ENCODE measurements around the gene NTRK3. TPM values are rescaled to one million over a fixed set of nuclear protein-coding genes. Genes with fewer than 3 reads are reported as not detected.

Gene NTRK3
- total RNA-seq, 6 donors from 2014 or later = 1.4 to 11.5 (median 2.4) TPM

DNA sequence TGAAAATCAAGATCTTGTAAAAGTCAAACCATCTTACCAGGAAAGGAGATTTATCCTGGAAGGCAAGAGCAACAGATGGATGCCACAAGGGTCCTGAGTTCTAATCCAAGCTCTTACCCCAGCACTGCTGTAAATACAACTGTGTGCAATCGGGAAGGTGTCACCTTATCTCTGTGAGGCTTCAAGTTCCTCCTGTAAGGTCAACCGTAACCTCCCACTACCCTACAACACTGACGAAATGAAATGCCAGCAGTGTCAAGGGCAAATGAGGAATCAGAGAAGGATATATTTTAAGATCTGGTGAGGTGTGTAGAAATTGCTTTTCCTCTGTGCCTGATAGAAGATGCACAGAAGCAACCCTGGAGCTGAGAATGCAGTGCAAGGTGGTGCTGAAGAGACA is 207.8 kb downstream of the NTRK3 start:
- no peak for TF ChIP-seq POLR2AphosphoS5 (IDR thresholded peaks at IDR 0.05)
- TF ChIP-seq, protein P1, sequence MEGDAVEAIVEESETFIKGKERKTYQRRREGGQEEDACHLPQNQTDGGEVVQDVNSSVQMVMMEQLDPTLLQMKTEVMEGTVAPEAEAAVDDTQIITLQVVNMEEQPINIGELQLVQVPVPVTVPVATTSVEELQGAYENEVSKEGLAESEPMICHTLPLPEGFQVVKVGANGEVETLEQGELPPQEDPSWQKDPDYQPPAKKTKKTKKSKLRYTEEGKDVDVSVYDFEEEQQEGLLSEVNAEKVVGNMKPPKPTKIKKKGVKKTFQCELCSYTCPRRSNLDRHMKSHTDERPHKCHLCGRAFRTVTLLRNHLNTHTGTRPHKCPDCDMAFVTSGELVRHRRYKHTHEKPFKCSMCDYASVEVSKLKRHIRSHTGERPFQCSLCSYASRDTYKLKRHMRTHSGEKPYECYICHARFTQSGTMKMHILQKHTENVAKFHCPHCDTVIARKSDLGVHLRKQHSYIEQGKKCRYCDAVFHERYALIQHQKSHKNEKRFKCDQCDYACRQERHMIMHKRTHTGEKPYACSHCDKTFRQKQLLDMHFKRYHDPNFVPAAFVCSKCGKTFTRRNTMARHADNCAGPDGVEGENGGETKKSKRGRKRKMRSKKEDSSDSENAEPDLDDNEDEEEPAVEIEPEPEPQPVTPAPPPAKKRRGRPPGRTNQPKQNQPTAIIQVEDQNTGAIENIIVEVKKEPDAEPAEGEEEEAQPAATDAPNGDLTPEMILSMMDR (IDR thresholded peaks at IDR 0.05) = no peak
- Histone ChIP-seq H3K27ac (no peak overlapping the region), H3K4me3 (no peak overlapping the region), H3K27me3 (no peaks in the 10 kb centered on the region), H3K9me3 (no peaks in the 10 kb centered on the region), H3K36me3 (no peaks in the 10 kb centered on the region), H3K4me1 (no peaks in the 10 kb centered on the region)
- ATAC-seq (ENCODE audit: low FRiP score in 2 of 2) (no peak), DNase-seq (no peak)
- 68 to 72% methylated on average over 3 of the region's 3 CpGs for WGBS, 2 donors

DNA sequence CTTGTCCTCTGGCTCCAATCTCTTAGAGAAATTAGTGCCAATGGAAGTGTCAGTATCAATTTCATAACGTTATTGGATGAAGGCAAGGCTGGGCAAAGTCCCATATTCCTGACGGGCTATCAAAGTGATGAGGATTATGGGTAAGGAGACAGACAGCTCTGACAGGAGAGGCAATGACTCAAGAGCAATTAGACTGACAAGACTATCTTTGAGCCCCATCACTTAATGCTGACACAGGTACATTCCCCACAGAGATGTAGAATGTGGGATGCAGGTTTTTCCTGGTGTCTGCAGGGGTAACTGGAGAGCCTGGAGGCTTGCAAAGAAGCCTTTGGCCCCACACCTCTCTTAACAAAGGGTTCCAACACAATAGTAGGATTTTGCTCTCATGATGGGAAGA is 208.3 kb downstream of the NTRK3 start:
- DNase-seq = no peak
- Histone ChIP-seq H3K36me3 (no peaks in the 10 kb centered on the region), H3K4me1 (no peaks in the 10 kb centered on the region), H3K27me3 (no peaks in the 10 kb centered on the region), H3K4me3 (no peak overlapping the region), H3K27ac (no peak overlapping the region), H3K9me3 (no peaks in the 10 kb centered on the region)
- WGBS, 2 donors = 60 to 83% methylated on average over 2 of the region's 2 CpGs
- no peak for ATAC-seq (ENCODE audit: low FRiP score in 2 of 2)
- TF ChIP-seq, protein P1 (IDR thresholded peaks at IDR 0.05) = no peak
- no peak for TF ChIP-seq EP300 (IDR thresholded peaks at IDR 0.05)

DNA sequence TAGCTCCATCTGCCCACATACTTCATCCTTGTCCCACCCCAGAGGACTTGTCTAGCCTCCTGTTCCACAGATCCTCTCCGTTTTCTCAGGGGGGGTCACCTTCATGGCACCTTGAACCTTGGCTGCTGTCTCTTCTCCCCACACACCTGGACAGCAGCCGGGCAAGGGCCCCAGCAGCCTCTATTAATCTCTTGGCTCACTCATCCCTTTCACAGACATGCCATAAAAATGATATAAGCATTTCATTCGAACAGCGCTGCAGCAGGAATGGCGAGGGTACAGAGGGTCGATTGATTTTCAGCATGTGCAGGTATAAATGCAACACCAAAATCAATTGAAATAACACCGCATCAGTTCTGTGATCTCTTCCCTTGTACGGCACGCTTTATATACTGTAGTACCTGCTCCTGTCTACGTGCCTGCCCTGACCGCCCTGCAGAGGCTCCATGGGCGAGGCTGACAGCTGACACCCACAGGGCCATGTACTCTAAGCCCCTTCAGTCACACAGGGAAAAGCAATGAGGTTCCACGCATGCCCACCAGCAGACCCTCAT is 209.9 kb downstream of the NTRK3 start:
- TF ChIP-seq POLR2AphosphoS5 (IDR thresholded peaks at IDR 0.05) (no peak), POLR2A (IDR thresholded peaks at IDR 0.05) (no peak), EP300 (IDR thresholded peaks at IDR 0.05) (no peak)
- TF ChIP-seq, protein P1 (IDR thresholded peaks at IDR 0.05) = no peak
- Histone ChIP-seq H3K9me3 (no peaks in the 10 kb centered on the region), H3K4me1 (no peaks in the 10 kb centered on the region), H3K4me3 (no peak overlapping the region), H3K36me3 (no peaks in the 10 kb centered on the region), H3K27me3 (no peaks in the 10 kb centered on the region), H3K27ac (no peak overlapping the region)
- ATAC-seq (ENCODE audit: low FRiP score in 2 of 2) (no peak), DNase-seq (no peak)
- 92 to 94% methylated on average over 13 of the region's 13 CpGs for WGBS, 2 donors

DNA sequence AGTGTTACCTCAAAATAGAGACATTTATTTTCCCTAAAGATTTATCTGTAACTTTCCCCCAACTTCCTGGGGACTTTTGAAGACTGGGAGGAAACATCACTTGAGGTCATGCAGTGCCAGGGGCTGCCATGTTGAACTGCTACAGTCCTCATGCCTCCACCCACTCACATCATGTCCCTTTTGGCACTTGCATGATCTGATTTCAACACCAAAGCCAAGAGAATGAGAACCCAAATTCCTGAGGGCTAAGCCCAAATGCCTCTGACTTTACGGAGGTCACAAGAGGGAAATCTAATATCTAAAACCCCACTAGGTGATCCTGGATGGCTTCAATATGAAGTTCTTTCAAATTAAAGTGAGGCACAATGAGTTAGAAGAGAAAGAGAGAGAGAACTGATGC is 213.1 kb downstream of the NTRK3 start:
- H3K36me3 ChIP-seq = no peaks in the 10 kb centered on the region
- DNase-seq = no peak
- WGBS, 2 donors = 89 to 95% methylated on average over 1 of the region's 1 CpG
- ATAC-seq (ENCODE audit: low FRiP score in 2 of 2) = no peak
- no peaks in the 10 kb centered on the region for H3K4me1 ChIP-seq
- H3K27ac ChIP-seq = no peak overlapping the region
- TF ChIP-seq, protein P1 (IDR thresholded peaks at IDR 0.05) = no peak
- TF ChIP-seq POLR2A (IDR thresholded peaks at IDR 0.05) = no peak
- no peak for TF ChIP-seq EP300 (IDR thresholded peaks at IDR 0.05)
- no peak for TF ChIP-seq POLR2AphosphoS5 (IDR thresholded peaks at IDR 0.05)
- no peak overlapping the region for H3K4me3 ChIP-seq
- H3K27me3 ChIP-seq = no peaks in the 10 kb centered on the region
- no peaks in the 10 kb centered on the region for H3K9me3 ChIP-seq

DNA sequence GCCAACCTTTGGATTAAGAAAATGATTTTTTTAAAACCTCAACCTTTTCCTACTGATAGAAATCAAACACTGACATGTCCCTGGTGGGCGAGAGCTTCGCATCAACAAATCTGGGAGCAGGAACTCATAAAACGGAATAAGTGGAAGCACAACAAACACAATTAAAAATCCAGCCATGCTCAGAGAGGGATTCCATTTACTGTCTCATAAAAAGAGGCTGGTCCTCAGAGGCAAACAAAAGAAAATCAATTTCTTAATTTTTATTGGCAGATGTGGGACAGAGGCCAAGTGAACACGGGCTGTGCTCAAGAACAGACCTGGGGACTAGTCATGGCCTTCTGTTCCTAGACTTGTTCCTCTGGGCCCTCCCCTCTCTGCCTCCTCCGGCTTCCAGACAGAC is 214.5 kb downstream of the NTRK3 start:
- Histone ChIP-seq H3K4me3 (no peak overlapping the region), H3K36me3 (no peaks in the 10 kb centered on the region), H3K27ac (no peak overlapping the region), H3K27me3 (no peaks in the 10 kb centered on the region), H3K4me1 (no peaks in the 10 kb centered on the region), H3K9me3 (no peaks in the 10 kb centered on the region)
- 87 to 89% methylated on average over 5 of the region's 5 CpGs for WGBS, 2 donors
- DNase-seq (no peak), ATAC-seq (ENCODE audit: low FRiP score in 2 of 2) (no peak)
- no peak for TF ChIP-seq POLR2A (IDR thresholded peaks at IDR 0.05)
- no peak for TF ChIP-seq POLR2AphosphoS5 (IDR thresholded peaks at IDR 0.05)
- no peak for TF ChIP-seq EP300 (IDR thresholded peaks at IDR 0.05)
- TF ChIP-seq, protein P1 (IDR thresholded peaks at IDR 0.05) = no peak

All from upper lobe of left lung (tissue), 6 donors.